ENCODE results near the gene FAM222A.

DNA sequence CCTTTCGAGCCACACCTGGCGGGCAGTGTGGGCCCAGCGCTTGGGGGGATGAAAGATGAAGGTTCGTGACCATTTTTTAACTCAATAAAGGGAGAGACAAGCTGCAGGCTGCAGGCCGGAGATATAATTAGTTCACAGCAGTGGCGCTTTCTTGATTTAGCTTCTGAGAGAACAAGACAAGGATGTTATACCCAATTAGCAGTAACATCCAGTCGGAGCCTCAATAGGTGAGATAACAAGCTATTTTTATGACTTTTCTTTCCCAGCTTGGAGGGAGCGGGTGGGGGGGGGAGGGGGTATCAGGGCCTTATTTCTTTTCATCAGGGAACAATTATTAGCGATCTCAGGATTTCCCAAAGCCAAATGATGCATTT lies 9.1 kb downstream of the FAM222A start:
- TF ChIP-seq EP300 (conservative IDR thresholded peaks at IDR 0.05; ENCODE audit: poor library complexity, severe bottlenecking) (no peak), CTCF (IDR thresholded peaks at IDR 0.05; ENCODE audit: poor library complexity, severe bottlenecking) (no peak), EZH2 (IDR thresholded peaks at IDR 0.05; ENCODE audit: borderline replicate concordance, insufficient read depth, low read length, poor library complexity, severe bottlenecking) (no peak), POLR2AphosphoS5 (IDR thresholded peaks at IDR 0.05) (no peak), TAF1 (IDR thresholded peaks at IDR 0.05; ENCODE audit: low read depth) (no peak)

Measured in neural cell (in vitro differentiated cells).